WTC11 (cell line): Measurements from ENCODE around the gene MAGEA11.
"Not testable (repeated sequence)": the region's sequence is repeated elsewhere in the genome, so short reads cannot be mapped to it uniquely, and the experiment has no call there.

Experiments used
- CTCF ChIP-seq: fragments of 200-600 bp; IDR thresholded peaks from 2 replicates; pipeline ENCODE4 v1.8.0; 2022; ENCODE audit warnings: antibody characterized with exemption
- NFE2L1 ChIP-seq: sonication (generic); formaldehyde crosslinking; IDR thresholded peaks from 2 replicates; pipeline ENCODE4 v1.8.1; 2023; ENCODE audit warnings: missing genetic modification reagents
- NR1H2 ChIP-seq: sonication (generic); formaldehyde crosslinking; IDR thresholded peaks from 2 replicates; pipeline ENCODE4 v1.9.0; 2021; ENCODE audit warnings: mild to moderate bottlenecking, moderate library complexity, missing genetic modification reagents
- NR3C1 ChIP-seq: sonication (generic); formaldehyde crosslinking; conservative IDR thresholded peaks from 2 replicates; pipeline ENCODE4 v1.8.1; 2023; ENCODE audit warnings: low read depth, mild to moderate bottlenecking, missing genetic modification reagents
- ZNF138 ChIP-seq: sonication (generic); formaldehyde crosslinking; conservative IDR thresholded peaks from 2 replicates; pipeline ENCODE4 v1.8.1; 2022; ENCODE audit warnings: mild to moderate bottlenecking, moderate library complexity, missing genetic modification reagents
- TF ChIP-seq, protein P1 (sequence below): sonication (generic); formaldehyde crosslinking; IDR thresholded peaks from 2 replicates; pipeline ENCODE4 v1.8.0; 2022; ENCODE audit warnings: mild to moderate bottlenecking, missing genetic modification reagents
- TF ChIP-seq, protein P2 (sequence below): sonication (generic); formaldehyde crosslinking; IDR thresholded peaks from 2 replicates; pipeline ENCODE4 v1.8.0; 2022; ENCODE audit warnings: mild to moderate bottlenecking, missing genetic modification reagents
- TF ChIP-seq, protein P3 (sequence below): sonication (generic); formaldehyde crosslinking; IDR thresholded peaks from 2 replicates; pipeline ENCODE4 v1.8.0; 2022; ENCODE audit warnings: mild to moderate bottlenecking, missing genetic modification reagents

DNA sequence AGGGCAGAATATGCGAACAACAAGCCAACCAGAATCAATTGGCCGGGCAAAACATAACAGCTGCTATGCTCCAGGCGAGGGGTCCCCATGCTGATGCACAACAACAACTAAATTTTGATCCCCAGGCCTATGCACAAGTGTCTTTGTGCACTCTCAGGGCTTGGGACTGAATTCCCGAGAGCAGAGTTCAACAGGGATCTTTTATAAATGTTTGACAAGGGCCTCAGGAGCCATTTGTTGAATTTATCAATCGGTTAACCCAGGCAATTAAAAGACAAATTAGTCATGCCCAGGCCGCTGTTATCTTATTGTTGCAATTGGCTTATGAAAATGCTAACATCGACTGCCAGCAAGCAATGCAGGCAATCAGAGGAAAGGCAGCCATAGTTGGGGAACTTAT lies 9.4 kb downstream of the MAGEA11 start:
- not testable (repeated sequence) for TF ChIP-seq ZNF138 (CRISPR knock-in tag); NFE2L1 (CRISPR knock-in tag); CTCF; NR1H2 (CRISPR knock-in tag); NR3C1
- TF ChIP-seq, protein P1, sequence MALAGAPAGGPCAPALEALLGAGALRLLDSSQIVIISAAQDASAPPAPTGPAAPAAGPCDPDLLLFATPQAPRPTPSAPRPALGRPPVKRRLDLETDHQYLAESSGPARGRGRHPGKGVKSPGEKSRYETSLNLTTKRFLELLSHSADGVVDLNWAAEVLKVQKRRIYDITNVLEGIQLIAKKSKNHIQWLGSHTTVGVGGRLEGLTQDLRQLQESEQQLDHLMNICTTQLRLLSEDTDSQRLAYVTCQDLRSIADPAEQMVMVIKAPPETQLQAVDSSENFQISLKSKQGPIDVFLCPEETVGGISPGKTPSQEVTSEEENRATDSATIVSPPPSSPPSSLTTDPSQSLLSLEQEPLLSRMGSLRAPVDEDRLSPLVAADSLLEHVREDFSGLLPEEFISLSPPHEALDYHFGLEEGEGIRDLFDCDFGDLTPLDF (CRISPR knock-in tag), result not testable (repeated sequence)
- TF ChIP-seq, protein P2, sequence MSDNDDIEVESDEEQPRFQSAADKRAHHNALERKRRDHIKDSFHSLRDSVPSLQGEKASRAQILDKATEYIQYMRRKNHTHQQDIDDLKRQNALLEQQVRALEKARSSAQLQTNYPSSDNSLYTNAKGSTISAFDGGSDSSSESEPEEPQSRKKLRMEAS (CRISPR knock-in tag), result not testable (repeated sequence)
- TF ChIP-seq, protein P3, sequence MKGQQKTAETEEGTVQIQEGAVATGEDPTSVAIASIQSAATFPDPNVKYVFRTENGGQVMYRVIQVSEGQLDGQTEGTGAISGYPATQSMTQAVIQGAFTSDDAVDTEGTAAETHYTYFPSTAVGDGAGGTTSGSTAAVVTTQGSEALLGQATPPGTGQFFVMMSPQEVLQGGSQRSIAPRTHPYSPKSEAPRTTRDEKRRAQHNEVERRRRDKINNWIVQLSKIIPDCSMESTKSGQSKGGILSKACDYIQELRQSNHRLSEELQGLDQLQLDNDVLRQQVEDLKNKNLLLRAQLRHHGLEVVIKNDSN (CRISPR knock-in tag), result not testable (repeated sequence)
